NCI-H128 (cell line): ENCODE data around the gene FPGS.
"Not testable (repeated sequence)": the region's sequence is repeated elsewhere in the genome, so short reads cannot be mapped to it uniquely, and the experiment has no call there.

Experiments used
- DNase-seq: peaks from one replicate; lab custom pipeline; 2025; ENCODE audit not compliant: unreplicated experiment; lab: John Stamatoyannopoulos, UW

FPGS gene

DNA sequence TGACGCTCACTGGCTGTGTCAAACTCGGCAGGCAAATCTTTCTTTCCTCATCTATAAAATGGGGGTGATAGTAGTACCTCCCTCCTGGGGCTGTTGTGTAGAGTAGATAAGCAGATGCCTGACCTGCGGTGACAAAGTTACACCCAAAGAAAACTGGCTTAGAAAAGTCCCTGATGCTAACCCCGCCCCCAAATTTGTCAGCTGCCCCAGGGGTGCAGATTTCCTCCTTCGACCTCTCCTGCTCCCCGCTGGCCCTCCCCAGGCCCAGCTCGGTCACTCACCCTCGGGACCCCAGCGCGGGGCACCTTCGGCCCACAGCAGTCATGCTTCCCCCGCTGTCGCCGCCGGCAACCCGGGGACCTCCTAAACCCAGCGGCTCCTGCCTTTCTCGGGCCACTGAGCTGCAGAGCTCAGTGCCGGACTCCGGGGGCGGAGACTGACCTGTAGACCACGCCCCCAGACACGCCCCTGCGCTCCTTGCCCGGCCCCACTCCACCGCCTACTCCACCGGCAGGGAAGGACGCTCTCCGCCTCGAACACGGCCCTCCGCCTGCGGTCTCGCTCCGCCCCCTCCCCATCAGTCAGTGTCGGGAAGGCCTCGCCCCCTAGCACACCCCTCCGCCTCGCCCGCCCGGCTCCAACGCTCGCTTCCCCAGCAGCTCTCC, 31.6 kb upstream of the FPGS start:
- DNase-seq: peak; percentile 97

GRCh38 chr9:127771570-127772189, 31.0 kb upstream of the FPGS start:
- no peak for DNase-seq

DNA sequence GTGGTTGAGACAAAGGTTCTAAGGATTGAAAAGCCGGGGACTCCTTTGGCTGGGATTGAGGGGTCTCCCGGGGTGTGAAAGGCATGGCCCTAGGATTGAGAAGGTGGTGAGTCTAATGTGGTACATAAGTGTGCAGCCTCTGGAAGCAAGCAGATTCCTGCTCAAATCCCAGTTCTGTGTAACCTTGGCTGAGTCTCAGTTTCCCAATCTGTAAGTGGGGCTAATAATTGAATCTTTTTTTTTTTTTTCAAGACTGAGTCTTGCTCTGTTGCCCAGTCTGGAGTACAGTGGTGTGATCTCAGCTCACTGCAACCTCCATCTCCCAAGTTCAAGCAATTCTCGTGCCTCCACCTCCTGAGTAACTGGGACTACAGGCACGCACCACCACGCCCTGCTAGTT, 30.1 kb upstream of the FPGS start:
- DNase-seq: no peak

GRCh38 chr9:127773272-127773671, 29.4 kb upstream of the FPGS start:
- DNase-seq: no peak

- DNase-seq: no peak
These were observed 28.7 kb upstream of the FPGS start for GRCh38 chr9:127773981-127774380.

DNA sequence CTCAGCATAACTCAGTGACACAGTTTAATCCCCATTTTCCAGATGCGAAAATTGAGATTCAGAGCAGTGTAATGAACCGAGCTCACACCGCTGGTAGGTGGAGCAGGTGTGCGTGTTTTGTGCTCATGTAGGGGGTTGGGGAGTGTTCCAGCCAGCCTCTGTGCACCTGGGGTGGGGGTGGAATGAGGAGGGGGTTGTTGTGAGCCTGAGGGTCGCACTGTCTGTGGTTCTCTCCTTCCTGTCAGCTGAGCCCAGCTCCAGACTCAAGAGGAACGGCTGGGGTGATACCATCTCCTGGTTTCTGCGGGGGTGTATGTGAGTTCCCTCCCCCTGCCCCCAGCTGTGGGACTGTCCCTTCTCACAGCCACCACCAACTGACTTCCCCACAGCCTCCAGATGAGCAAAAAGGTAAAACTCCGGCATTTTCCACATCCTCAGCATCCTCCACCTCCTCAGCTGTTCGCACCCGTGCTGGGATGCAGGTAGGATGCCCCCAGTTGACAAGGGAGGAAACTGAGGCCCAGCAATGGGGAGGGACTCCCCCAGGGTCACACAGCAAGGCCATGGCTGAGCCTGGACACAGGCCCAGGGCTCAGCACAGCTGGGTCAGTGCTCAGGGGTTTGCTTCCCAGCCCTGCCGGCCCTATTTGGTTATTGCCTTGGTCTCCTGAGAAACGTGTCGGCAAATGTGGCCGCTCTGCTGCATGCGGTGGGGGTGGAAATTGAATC, 26.3 kb upstream of the FPGS start:
- DNase-seq: no peak

DNA sequence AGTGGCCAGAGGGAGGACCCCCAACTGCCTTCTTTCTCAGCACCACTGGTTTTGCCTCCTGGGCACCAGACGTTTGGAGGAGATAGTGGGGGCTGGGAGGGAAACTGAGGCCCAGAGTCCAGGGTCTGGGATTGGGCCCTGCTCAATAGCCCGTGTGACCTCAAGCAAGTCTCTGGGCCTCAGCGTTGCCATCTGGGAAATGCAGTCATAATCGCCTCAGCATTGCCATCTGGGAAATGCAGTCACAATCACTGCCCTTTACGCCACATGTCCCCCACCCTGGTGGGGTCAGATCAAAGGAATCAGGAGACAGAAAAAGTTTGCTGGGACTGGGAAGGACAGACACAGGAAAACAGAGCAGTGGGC, 25.8 kb upstream of the FPGS start:
- no peak for DNase-seq

GRCh38 chr9:127777368-127777980, 25.2 kb upstream of the FPGS start:
- no peak for DNase-seq

- no peak for DNase-seq
These were observed 24.2 kb upstream of the FPGS start, which contains the start of gene SH2D3C for GRCh38 chr9:127778280-127779135. Gene SH2D3C (minus strand): TSS chr9:127778666. CDS start chr9:127778627, 39 bp downstream.

DNA sequence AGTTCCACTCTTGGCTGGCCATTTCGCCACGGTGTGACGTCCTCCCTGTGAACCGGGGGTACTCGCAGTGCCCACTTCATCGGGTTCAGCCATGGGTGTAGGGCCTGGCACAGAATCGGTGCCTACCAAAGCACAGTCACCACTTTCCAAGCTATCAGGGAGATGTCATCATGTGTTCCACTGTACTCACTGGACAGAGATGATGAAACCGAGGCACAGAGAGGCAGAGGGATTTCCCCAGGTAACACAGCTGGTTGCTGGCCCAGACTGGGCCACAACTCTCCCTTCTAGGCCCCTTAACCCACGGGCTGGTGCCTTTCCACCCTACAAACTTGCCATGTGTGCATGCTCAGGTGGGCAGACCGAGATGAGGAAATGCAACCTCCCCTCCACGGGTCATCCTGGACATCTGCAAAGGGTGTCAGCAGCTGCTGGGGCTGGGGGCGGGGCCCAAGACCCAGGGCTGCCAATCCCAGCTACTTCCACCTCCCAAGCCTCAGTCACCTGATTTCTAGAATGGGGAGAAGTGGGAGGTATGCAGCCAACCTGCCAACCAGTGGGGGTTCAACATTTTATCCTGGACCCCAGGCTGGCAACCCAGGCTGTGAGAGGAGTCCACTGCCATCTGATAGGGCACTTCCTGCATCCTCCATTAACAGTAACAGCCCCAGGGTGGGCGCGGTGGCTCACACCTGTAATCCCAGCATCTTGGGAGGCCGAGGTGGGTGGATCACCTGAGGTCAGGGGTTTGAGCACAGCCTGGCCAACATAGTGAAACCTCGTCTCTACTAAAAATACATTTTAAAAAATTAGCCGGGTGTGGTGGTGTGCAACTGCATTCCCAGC, 23.3 kb upstream of the FPGS start:
- DNase-seq: no peak

- no peak for DNase-seq
These were observed 22.4 kb upstream of the FPGS start for GRCh38 chr9:127780126-127780885.

DNA sequence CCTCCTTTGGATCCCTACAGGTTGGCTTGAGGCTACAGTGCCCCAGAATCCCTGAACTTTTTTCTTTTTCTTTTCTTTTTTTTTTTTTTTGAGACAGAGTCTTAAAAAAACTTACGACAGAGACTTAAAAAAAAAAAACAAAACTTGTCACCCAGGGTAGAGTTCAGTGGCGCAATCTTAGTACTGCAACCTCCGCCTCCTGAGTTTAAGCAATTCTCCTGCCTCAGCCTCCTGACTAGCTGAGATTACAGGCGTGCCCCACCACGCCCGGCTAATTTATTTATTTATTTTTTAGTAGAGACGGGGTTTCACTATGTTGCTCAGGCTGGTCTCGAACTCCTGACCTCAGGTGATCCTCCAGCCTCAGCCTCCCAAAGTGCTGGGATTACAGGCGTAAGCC, 21.8 kb upstream of the FPGS start:
- DNase-seq: not testable (repeated sequence)

DNA sequence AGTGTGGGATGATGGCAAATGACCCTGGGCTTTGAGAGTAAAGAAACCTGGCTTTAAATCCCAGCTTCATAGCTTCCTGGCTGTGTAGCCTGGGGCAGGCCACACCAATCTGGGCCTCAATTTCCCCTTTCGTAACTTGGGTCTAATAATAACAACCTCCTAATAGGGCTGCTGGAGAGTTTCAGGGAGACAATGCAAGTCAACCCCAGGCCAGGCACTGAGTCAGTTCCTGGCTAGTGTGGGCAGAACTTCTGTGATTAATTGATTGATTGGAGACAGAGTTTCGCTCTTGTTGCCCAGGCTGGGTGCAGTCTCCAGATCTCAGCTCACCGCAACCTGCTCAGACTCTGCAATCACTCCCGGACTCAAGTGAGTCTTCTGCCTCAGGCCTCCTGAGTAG, 20.9 kb upstream of the FPGS start:
- DNase-seq: no peak

GRCh38 chr9:127783111-127784008, 19.3 kb upstream of the FPGS start:
- no peak for DNase-seq

- peak; percentile 57 for DNase-seq
These were observed 17.4 kb upstream of the FPGS start for GRCh38 chr9:127785023-127785932.

DNA sequence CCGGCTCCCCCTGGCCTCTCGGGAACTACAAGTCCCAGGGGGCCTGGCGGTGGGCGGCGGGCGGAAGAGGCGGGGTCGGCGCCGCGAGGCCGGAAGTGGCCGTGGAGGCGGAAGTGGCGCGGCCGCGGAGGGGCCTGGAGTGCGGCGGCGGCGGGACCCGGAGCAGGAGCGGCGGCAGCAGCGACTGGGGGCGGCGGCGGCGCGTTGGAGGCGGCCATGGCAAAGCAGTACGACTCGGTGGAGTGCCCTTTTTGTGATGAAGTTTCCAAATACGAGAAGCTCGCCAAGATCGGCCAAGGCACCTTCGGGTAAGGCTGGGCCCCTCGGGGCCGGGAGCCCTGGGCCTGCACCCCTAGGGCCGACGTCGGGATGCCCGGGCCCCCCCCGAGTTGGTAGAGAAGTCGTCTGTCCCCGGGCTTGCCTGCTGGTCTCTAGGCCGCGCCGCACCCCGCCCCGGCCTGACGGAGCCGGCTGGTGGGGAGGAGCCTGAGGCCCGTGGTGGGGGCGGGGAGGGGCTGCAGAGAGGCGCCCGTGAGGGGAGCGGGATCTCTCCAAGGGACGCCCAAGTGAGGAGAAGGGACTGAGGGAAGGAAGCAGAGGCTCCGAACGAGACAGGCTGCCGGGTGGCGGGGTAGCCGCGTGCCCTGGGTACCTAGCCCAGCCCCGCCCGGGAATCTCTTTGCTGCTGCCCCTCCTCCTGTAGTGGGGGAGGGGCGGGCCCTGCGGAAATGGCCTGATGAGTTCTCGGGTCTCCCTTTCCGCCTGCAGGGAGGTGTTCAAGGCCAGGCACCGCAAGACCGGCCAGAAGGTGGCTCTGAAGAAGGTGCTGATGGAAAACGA, 16.5 kb upstream of the FPGS start, which contains the start of gene CDK9:
CDK9 (plus strand) TSS at position 102 of the 840 bp plus-strand sequence; CDS start at position 217, 115 bp downstream.
- peak; percentile 82 for DNase-seq
